HuH-7 (cell line): ENCODE results near the gene CARMIL1.
A peak's percentile ranks its signal among the peaks of the same experiment; 100 is the strongest.

Source experiments
- DNase-seq: peaks from one replicate; pipeline ENCODE4 v3.0.0; 2011; ENCODE audit warnings: low spot score

Gene CARMIL1

DNA sequence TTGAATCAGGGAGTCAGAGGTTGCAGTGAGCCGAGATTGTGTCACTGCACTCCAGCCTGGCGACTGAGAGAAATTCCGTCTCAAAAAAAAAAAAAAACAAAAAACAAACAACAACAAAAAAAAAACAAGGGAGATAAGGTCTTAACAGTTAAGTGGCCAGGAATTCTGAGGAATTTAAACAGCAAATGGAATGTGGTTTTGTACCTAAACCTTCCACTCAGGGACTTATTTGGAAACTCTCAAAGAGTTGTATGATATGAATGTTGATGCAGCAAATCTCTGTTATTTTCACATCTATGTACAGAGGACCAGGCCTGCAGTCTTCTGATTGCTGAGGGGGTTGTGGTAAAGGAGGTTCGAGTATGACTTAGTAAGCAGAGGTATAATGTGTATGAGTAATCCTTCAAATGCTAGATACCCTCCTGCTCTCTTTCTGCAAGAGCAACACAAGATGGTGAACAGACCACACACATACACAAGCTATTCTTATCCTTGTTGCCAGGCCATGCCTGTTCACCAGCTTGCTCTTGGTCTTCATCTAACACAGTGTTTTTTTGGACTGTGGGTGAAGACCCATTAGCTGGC, 197.9 kb downstream of the CARMIL1 start:
- no peak for DNase-seq

DNA sequence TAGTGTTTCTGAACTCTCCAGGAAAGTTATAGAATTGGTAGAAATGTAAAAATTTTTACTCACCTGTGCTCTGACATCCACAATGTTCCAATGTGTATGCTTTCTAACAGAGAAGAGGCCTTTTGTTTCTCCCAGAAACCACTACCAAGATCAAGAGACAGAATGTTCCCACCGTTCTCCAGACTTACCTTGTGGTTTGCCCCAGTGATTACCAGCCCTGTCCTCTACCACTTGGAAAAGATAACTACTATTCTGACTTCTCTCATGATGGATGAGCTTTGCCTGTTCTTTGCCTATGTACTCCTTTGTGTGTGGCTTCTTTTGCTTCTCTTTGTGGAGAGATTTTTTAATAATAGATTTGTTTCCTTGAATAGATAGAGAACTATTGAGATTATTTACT, 199.8 kb downstream of the CARMIL1 start:
- no peak for DNase-seq

DNA sequence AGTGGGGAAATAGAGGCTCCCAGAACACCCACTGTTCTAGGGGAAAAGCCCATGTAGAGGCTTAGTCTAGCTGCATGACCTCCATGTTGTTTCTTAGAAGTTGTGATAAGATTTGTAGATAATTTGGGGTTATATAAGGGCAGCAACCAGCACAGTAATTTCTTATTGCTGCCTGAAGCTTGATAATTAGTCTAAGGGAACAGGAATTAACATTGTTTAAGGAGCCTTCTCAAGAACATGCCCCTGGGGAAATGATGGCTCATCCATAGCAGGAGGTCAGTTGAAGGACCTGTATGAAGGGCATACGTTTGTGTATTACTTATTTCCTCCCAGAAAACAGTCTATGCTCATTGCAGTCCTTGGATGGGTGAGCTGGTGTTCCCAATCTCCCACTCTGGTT, 202.1 kb downstream of the CARMIL1 start:
- no peak for DNase-seq

DNA sequence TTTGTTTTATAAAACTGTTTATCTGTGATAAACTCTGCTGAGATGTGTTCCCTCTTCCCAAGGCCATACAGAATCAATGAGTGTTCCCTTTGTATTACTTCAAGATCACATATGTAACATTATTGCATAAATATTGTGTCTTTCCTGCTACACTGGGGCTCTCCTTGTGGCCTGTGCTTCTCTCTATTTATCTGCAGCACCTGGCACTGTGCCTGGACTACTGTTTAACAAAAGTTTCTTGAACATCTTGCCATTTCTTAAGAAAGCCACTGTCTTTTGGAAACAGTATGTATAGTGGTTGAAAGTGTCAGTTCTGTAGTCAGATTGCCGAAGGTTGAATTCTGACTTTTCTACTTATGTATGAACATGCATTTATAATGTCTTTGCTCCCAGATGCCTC, 203.8 kb downstream of the CARMIL1 start:
- DNase-seq, result no peak

DNA sequence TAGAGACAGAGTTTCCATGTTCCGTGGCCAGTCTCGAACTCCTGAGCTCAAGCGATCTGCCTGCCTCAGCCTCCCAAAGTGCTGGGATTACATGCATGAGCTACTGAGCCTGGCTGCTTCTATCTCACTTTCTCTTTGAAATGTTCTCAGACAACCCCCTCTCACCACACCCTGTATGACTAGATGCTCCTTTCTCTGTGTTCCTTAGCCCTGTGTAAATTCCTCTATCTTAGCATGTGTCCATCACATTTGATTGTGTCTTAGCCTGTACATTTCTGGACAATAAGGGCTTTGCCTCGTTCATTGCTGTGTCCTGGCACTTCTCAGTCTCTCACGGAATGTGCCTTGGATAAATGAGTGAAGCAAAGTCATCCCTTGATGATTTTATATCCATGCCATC, 204.8 kb downstream of the CARMIL1 start:
- no peak for DNase-seq

DNA sequence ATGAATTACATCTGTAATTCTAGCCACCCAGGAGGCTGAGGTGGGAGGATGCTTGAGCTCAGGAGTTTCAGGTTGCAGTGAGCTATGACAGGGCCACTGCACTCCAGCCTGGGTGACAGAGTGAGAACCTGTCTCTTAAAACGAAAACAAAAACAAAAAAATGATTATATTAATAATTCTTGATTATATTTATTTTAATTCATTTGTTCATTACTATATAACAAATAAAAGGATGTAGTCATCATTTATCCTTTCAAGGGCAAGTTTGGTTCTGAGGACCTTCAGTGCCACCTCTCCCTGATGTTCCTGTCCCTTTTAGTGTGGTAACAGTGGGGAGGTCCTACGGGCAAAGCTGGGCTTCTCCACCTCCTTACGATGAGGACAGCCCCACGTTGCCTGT, 205.7 kb downstream of the CARMIL1 start:
- DNase-seq, result no peak

DNA sequence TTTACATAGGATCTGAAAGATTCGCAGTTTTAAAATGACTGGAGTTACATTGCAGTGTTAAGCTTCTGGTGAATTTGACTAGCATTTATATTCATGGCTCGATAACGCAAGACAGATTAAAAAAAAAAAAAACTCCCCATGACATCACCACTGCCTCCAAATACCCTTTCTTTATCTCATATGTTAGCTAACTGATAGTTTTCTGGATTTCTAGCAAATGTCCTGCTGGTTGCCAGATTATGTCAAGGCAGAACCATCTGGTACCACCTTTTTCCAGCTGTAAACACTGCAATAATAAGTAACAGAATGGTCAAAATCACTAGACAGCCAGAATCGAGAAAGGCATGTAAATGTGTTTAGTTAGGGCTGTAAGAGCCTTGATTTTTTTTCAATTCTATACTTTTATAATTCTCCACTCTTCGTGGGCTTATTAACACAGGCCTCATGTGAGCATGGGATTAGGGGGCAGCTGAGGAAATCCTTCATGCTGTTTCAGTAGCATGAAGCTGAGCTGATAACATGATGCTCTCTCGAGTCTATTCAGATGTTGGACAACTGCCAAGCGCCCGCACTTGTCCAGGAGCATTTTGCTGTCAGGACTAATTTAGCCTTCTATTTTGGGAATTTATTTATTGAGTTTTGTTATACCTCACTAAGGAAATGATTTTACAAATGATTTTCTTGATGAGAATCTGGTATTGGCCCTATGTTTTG, 206.8 kb downstream of the CARMIL1 start:
- no peak for DNase-seq

DNA sequence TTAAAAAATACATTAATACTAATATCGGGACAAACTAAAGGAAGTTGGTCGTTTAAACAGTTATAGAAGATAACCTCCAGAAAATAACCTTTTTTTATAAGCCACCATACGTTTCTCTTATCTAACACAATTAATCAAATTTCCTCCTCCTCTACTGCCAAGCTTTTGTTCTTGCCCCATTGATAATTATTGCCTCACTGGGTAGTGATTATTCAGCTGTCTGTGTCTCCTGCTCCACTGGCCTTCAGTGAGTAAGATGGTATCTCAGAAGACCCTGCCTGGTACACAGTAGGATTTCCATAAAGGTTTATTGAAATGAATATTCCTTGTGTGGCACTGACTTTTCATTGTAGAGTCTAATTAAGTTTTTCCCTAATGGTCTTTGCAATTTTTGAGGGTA, 207.4 kb downstream of the CARMIL1 start:
- DNase-seq, result no peak

DNA sequence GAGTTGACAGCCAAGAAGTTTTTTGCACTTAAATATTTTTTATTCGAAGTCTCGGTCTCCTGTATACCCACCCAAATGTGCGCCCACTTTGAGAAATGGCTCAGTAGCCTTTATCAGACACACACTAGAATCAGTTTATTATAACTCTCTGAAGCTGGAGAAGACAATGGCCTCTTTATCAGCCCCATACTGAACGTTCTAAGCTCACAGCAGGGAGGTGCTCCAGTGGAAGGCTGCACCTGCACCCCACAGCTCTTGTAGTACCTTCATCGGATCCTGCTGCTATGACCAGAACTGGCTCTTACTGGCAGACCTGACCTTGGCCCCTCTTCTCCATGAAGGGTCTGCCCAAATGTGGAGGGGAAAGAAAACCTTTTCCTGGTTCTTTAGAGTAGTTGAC, 207.8 kb downstream of the CARMIL1 start:
- DNase-seq, result no peak

DNA sequence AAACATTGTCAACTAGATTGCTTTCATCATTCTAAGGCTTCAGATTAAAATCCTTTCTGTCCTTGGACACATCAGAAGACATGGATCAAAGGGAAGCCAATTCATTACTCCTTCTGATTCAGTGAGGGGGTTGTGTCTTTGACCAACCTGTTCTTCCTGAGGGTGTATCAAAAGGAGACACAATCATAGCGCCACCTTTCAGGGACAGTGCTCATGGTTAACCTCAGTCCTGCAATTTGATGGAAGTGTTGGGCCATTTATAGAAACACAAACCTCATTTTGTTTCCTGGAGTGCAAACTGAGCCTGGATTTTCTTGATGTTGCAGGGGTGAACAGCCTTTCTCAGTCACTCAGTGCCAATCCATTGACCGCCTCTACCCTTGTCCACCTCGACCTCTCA, 209.0 kb downstream of the CARMIL1 start:
- DNase-seq, result no peak

DNA sequence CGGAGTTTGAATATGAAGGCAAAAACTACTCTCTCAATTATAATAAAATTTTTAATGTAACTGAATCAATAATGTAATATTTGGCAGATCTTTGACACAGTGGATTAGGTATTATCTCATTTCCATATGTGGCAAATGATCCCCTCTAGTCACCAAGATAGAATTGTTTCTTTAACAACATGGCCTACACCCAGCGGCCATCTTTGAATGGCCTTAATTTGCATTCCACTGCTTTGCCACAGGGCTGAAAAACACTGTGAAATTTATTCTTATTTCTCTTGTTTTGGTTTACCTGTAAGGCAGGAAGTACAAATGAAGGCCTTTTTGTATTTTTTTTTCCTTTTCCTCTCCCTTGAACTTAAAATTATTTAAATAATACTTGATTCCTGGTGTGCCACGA, 210.2 kb downstream of the CARMIL1 start:
- no peak for DNase-seq

DNA sequence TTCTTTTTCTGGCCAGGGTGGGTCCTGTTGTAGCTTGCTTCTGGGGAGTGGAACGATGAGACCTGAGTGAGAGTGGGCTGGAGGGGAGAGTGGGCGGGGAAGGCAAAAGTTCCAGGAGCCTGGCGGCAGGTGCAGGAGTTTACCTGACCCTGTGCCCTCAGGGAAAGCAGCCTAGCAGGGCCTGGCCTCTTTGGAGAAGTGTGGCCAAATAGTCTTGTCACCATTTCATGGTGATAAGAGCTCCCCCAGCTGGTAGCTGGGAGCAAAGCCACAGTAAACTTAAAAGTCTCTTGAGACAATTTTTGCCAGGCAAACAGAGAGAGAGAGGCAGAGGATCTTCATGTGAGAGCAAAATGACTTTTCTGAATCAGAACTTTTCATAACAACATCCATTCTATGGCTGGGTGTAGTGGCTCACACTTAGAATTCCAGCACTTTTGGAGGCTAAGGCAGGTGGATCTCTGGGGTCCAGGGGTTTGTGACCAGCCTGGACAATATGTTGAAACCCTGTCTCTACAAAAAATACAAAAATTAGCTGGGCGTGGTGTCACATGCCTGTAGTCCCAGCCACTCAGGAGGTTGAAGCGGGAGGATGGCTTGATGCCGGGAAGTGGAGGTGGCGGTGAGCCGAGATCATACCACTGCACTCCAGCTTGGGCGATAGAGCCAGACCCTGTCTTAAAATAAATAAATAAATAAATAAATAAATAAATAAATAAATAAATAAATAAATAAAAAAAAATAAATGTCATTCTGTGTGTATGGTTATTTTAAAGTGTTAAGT, 211.0 kb downstream of the CARMIL1 start:
- peak; percentile 39 for DNase-seq

DNA sequence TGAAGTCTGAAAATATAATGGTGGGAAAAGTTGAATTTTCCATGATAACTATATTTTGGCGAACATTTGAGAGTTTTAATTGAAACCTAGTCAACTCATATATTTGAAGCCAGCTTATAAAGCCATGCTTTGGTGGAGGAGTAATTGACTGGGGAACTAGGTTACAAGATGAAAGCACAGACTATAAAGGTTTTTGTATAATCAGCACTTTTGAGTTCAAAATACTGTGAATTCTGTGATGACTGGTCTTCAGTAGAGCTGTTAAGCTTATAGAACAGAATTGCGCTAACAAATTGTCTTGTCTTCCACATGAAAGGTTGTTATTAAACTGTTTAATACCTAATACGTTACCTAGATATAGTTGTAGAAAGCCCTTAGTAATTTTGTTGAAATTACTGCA, 213.8 kb downstream of the CARMIL1 start:
- DNase-seq, result no peak

DNA sequence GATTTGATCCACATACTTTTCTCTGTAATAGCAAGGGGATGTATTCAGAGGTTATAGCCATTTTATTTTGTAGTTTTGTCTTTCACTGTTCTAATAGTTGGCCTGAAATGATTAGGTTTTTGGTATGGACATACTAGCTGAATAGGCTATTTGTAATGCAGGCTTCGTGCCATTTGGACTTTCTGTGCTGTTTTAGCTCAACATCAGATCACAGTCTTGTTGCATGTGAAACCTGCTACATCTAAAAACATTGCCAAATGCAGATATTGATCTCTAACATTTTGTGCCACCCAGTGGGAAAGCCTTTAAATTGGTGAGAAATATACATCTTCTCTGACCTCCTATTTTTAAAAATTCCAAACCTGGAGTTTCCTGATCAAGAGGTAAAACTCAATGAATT, 215.3 kb downstream of the CARMIL1 start:
- no peak for DNase-seq

DNA sequence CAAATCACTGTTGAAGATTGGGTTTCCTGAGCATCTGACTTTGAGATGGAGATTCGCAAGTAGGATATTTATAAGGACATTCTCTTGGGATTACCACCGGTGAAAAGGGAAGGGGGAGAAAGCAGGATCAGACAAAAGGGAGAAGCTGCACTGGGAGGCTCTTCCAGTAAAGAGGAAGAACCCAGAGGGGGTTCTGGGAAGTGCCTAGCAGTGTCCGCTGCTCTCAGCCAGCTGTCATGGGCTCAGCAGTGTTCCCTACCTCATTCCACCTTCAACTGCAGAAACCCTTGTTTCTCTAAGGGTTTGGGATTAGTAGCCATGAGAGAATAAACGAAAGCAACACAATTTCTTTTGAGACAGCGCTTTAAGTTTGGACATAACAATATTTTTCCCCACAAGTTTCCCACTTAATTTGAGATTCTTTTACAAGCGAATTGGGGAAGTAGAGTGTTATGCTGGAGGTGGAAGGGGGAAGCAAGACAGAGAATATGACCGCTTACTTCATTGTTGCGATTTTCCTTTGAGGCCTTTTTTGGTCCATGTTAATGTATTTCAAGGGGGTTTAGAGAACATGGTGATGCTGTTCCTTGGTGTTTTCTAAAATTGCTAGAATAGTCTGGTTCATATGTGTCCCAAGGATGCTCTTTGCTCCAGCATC, 218.3 kb downstream of the CARMIL1 start:
- DNase-seq, result no peak

DNA sequence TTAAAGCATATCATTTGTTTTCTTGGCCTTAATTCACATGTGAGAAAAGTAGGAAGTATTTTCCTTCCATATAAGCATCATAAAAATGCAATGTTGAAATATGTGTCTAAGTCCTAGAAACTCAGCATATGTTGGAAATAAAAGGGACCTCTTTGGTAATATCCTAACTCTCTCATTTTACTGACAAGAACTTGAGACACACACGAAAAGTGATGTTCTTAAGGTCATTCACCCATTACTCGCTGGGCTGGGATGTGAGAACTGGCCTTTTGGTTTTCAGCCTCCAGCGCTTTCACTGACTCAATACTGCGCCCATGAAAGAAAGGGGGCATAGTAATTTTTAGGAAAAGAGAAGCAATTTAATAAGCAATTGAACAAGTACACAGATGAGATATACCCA, 219.3 kb downstream of the CARMIL1 start:
- no peak for DNase-seq

DNA sequence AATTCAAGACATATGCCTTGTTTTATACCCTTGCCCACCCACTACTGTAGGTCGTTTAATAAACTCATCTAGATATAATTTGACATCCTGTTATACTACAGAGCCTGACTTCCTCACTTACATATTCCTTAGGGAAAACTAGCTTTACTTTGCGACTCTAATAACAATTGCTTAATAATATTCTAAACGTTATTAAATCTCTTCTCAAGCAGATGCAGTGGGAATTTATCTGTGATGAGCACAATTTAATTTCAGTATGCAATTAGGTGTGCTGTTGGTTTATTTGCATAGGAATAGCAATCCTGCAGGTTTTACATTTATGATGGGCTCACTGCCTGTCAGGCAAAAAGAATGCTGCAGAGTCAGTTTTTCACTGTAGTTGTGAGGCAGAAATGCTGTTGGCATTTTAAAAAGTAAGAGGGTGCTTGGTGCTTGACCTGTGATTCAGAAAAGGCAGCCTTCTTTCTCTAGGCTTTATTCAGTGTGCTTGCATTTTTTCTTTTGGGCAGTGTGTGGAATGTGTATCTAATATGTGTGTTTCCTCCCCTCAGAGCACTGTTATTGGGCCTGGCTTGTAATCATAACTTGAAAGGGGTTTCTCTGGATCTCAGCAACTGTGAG, 220.6 kb downstream of the CARMIL1 start:
- DNase-seq, result no peak

DNA sequence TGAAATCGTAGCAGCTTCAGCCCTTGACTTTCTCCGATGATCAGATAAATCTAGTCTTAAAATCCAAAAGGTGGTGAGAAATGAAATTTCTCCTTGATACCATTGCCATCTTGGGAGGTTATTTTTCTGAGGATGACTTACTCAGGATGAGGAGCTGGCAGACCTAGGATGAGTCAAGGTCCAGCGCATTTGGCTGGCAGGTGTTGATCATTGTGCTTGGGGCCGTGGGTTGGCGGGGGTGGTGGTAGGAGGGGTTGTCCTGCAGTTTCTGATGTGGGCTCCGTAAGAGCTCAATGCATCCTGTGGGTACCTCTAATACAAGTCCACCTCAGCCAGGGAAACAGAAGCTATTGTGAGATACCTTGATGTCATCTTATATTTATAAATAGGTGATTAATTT, 224.5 kb downstream of the CARMIL1 start:
- DNase-seq, result no peak

DNA sequence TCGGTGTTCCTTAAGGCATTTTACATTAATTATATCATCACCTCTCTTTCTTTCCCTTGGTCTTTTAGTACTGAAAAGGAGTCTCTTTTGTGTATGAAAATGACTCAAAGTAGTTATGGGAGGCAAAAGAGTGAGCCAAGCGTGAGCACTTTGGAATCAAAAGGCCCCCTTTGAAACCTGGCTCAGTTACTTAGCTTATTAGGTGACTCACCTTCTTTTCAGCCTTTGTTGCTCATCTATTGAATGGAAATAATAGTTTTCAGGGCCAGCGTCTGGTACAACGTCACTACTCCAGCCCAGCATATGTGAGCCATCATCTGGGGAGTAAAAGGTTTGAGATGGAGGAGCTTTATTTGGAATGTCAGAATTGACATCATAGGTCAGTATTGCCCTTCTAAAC, 225.5 kb downstream of the CARMIL1 start:
- no peak for DNase-seq

DNA sequence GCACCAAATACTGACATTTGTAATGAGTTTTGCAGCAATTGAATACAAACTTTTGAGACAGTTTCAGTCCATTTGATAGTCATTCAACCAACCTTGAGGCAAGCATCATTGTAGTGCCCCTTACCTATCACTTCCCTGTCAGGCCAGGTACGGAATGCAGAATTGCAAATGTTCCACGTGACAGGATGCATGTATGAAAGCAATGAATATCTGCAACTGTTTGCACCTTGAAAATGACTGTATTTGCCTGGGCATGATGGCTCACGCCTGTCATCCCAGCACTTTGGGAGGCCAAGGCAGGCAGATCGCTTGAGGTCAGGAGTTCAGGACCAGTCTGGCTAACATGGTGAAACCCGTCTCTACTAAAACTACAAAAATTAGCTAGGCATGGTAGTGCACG, 226.8 kb downstream of the CARMIL1 start:
- DNase-seq, result no peak

DNA sequence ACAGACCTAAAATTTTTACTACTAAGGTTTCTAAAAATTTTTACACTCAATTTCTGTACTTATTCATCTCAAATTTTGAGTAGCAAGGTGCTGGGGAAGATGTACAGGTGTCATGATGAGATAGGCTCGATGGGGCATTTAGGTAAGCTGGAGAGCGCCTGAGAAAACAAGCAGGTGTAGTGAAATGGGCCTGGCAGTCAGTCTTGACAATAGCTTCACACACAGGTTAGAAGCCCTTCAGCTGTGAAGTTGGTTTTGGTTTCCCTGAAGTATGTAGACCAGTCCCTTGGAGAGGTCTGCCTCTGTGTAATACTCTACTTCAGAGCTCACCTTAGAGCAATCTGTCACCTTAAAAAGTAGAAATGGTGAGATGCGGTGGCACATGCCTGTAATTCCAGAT, 228.9 kb downstream of the CARMIL1 start:
- DNase-seq, result no peak

DNA sequence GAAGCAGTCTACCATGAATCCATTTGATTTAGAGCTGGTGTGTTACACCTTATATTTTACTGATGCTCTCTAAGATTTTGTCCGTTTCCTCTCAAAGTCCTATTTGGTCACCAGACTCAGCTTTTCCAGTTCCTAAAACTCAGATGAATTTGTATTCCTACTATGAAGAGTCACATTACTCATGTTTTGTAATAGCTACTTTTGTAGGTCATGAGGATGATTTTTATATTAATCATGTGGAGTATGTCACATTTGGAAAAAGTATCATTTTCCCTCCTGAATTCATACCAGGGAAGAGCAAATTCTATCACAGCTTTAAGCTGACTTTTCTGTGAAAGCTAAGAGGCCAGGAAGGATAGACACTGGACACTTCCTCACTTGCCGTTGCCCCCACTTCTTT, 232.2 kb downstream of the CARMIL1 start:
- no peak for DNase-seq

DNA sequence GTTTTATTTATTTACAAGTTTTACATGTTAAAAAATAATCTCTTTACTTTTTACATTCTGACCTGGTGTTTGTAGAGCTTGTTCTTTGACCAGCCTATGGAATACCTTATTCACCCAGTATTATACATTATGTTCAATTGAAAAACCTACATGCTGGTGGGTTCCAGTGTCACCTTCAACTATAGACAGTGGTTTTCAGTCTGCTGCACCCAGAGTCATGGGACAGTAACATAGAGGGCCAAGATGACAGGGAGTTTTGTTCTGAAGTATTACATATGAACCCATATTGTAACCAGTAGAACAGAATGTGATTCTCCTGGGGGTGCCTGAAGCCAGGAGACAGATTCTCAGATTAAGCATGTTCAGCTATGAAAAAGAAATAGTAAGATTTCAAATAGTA, 233.4 kb downstream of the CARMIL1 start:
- DNase-seq, result no peak
